Spleen (tissue), 7 donors: ENCODE results near the gene ACTN1.

Experiments used
- CTCF ChIP-seq, 11 experiments: fragments of 200-600 bp in 7 of 11; fragments of 450-650 bp in 4 of 11; sonication (generic) in 4 of 11; IDR thresholded peaks in 8 of 11; conservative IDR thresholded peaks in 3 of 11; 1 replicate in 7 of 11; 2 replicates in 4 of 11; pipeline versions ENCODE4 v1.4.0 to v1.8.0; 2016 to 2021; ENCODE audit warnings: antibody characterized with exemption in 11 of 11, inconsistent platforms in 4 of 11, mild to moderate bottlenecking in 1 of 11
- POLR2A ChIP-seq, 3 donors: fragments of 450-650 bp; IDR thresholded peaks; one replicate each; pipeline ENCODE4 v1.5.1; 2017; ENCODE audit warnings: antibody characterized with exemption in 3 of 3, mild to moderate bottlenecking in 1 of 3
- POLR2AphosphoS5 ChIP-seq, 3 donors: sonication (generic); formaldehyde crosslinking; IDR thresholded peaks; one replicate each; pipeline ENCODE4 v1.5.1; 2017; ENCODE audit warnings: antibody characterized with exemption in 3 of 3
- donor health status: DM: no; HTN: no; CAD: no; lungs with moderate emphysema.
- donor health status: DM: no; HTN: no; CAD: no.
- donor health status: DM: no; HTN: no; CAD: no.

- TF ChIP-seq POLR2A (IDR thresholded peaks at IDR 0.05) (no peak), CTCF (IDR thresholded peaks at IDR 0.05 in 8 of 11, conservative IDR thresholded peaks at IDR 0.05 in 3 of 11) (no peak), POLR2AphosphoS5 (IDR thresholded peaks at IDR 0.05) (no peak)
These were observed 15.0 kb upstream of the ACTN1 start for GRCh38 chr14:68994056-68994455.
